ENCODE results near the gene ARHGEF6. TPM values are rescaled to one million over a fixed set of nuclear protein-coding genes. Genes with fewer than 3 reads are reported as not detected.

The ARHGEF6 gene
- total RNA-seq, 4 donors from 2014 or later, result 4.2 to 13.9 (median 8.2) TPM

- no peaks in the 10 kb centered on the region for H3K36me3 ChIP-seq
- 68% methylated on average over 5 of the region's 5 CpGs; no CpG with 5 or more reads in 1 of the 2 donors for WGBS, 2 donors (ENCODE audit: low coverage in 1 of 2)
- intact Hi-C loops (cut with DNase I; ENCODE audit: low total_unique reads) (no loop called here), in situ Hi-C loops (cut with MboI; ENCODE audit: low pct_ligation_motif_present in 1 of 4, low pct_unique_long_range_greater_than_20kb in 1 of 4, low sequenced_read_pairs in 3 of 4) (no loop called here)
- no peaks in the 10 kb centered on the region for H3K4me1 ChIP-seq
- TF ChIP-seq POLR2AphosphoS5 (IDR thresholded peaks at IDR 0.05), result no peak
- no peak for TF ChIP-seq CTCF (IDR thresholded peaks at IDR 0.05)
- no peak for TF ChIP-seq EP300 (IDR thresholded peaks at IDR 0.05; ENCODE audit: low read depth)
- TF ChIP-seq POLR2A (IDR thresholded peaks at IDR 0.05), result no peak
- no peak overlapping the region for H3K4me3 ChIP-seq
- H3K27ac ChIP-seq, result no peak overlapping the region
- H3K27me3 ChIP-seq, result no peaks in the 10 kb centered on the region
- H3K9me3 ChIP-seq, result no peaks in the 10 kb centered on the region
- DNase-seq, result no peak
These were observed 38.4 kb upstream of the ARHGEF6 start for GRCh38 chrX:136819031-136819703.

GRCh38 chrX:136816975-136817374, 36.2 kb upstream of the ARHGEF6 start:
- intact Hi-C loops (cut with DNase I; ENCODE audit: low total_unique reads), result no loop called here
- in situ Hi-C loops (cut with MboI; ENCODE audit: low pct_ligation_motif_present in 1 of 4, low pct_unique_long_range_greater_than_20kb in 1 of 4, low sequenced_read_pairs in 3 of 4), result no loop called here
- 65 to 70% methylated on average over 2 to 3 of the region's 3 CpGs for WGBS, 2 donors (ENCODE audit: low coverage in 1 of 2)

DNA sequence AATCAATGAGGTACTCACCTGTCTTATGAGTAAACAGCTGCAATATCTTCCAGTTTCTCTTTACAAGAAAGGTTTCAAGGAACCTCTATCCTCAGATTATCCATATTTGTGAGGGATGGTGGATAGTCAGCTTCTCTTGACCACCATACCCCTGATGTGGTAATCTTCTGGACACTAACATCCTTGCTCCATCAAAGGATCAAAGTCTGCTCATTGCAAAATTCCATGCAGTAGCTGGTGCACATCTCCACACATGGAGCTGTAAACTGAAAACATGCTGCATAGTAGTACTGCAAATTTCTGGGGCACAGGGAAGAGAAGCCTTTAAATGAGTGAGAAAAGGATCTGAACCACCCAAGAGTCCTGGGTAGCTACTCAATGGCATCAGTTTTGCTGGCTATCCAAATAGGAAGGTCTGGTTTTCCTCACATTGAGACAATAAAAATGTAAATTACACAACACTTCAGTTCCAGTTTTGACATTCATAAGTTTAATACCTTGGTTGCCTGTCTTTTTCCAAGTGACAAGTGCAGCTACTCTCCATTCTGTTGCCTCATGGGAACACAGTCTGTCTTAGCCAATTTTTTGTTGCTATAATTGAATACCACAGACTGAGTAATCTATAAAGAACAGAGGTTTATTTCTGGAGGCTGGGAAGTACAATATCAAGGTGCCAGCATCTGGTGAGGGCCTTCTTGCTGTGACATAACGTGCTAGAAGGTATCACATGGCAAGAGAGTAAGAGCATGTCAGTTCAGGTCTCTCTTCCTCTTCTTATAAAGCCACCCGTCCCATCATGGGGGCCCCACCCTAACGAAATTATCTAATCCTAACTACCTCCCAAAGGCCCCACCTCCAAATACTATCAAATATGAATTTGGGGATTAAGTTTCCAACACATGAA, 34.4 kb upstream of the ARHGEF6 start:
- H3K27ac ChIP-seq, result no peak overlapping the region
- H3K4me3 ChIP-seq, result no peak overlapping the region
- WGBS, 2 donors (ENCODE audit: low coverage in 1 of 2), result 59% methylated on average over 3 of the region's 3 CpGs; no CpG with 5 or more reads in 1 of the 2 donors
- no peak for DNase-seq
- no peaks in the 10 kb centered on the region for H3K27me3 ChIP-seq
- H3K36me3 ChIP-seq, result no peaks in the 10 kb centered on the region
- H3K4me1 ChIP-seq, result no peaks in the 10 kb centered on the region
- no peaks in the 10 kb centered on the region for H3K9me3 ChIP-seq
- in situ Hi-C loops (cut with MboI; ENCODE audit: low pct_ligation_motif_present in 1 of 4, low pct_unique_long_range_greater_than_20kb in 1 of 4, low sequenced_read_pairs in 3 of 4) (no loop called here), intact Hi-C loops (cut with DNase I; ENCODE audit: low total_unique reads) (no loop called here)
- TF ChIP-seq CTCF (IDR thresholded peaks at IDR 0.05), result no peak
- no peak for TF ChIP-seq POLR2AphosphoS5 (IDR thresholded peaks at IDR 0.05)
- no peak for TF ChIP-seq POLR2A (IDR thresholded peaks at IDR 0.05)
- no peak for TF ChIP-seq EP300 (IDR thresholded peaks at IDR 0.05; ENCODE audit: low read depth)

More at GRCh38 chrX:136816975-136817374, 36.2 kb upstream of the ARHGEF6 start:
- no peaks in the 10 kb centered on the region for H3K27me3 ChIP-seq
- no peak for DNase-seq
- no peak overlapping the region for H3K27ac ChIP-seq
- TF ChIP-seq POLR2A (IDR thresholded peaks at IDR 0.05) (no peak), EP300 (IDR thresholded peaks at IDR 0.05; ENCODE audit: low read depth) (no peak), CTCF (IDR thresholded peaks at IDR 0.05) (no peak), POLR2AphosphoS5 (IDR thresholded peaks at IDR 0.05) (no peak)
- H3K9me3 ChIP-seq, result no peaks in the 10 kb centered on the region
- no peaks in the 10 kb centered on the region for H3K4me1 ChIP-seq
- no peaks in the 10 kb centered on the region for H3K36me3 ChIP-seq
- no peak overlapping the region for H3K4me3 ChIP-seq

- Histone ChIP-seq H3K27ac (no peak overlapping the region), H3K4me1 (no peaks in the 10 kb centered on the region), H3K36me3 (no peaks in the 10 kb centered on the region), H3K9me3 (no peaks in the 10 kb centered on the region), H3K4me3 (no peak overlapping the region), H3K27me3 (no peaks in the 10 kb centered on the region)
- WGBS, 2 donors (ENCODE audit: low coverage in 1 of 2), result 35% methylated on average over 1 of the region's 1 CpG; no CpG with 5 or more reads in 1 of the 2 donors
- intact Hi-C loops (cut with DNase I; ENCODE audit: low total_unique reads), result no loop called here
- TF ChIP-seq POLR2A (IDR thresholded peaks at IDR 0.05) (no peak), EP300 (IDR thresholded peaks at IDR 0.05; ENCODE audit: low read depth) (no peak), POLR2AphosphoS5 (IDR thresholded peaks at IDR 0.05) (no peak), CTCF (IDR thresholded peaks at IDR 0.05) (no peak)
- DNase-seq, result no peak
- in situ Hi-C loops (cut with MboI; ENCODE audit: low pct_ligation_motif_present in 1 of 4, low pct_unique_long_range_greater_than_20kb in 1 of 4, low sequenced_read_pairs in 3 of 4), result no loop called here
These were observed 31.6 kb upstream of the ARHGEF6 start for GRCh38 chrX:136812286-136812685.
